HG03175 (cell line): ENCODE measurements around the gene SAMD13.
A peak's percentile ranks its signal among the peaks of the same experiment; 100 is the strongest.
"Not testable (repeated sequence)": the region's sequence is repeated elsewhere in the genome, so short reads cannot be mapped to it uniquely, and the experiment has no call there.

Experiments used
- ATAC-seq: cut with Tn5 transposase; IDR thresholded peaks from one replicate; pipeline ENCODE4 v1.9.1; 2021; ENCODE audit warnings: mild to moderate bottlenecking, moderate library complexity; ENCODE audit not compliant: unreplicated experiment

The SAMD13 gene

GRCh38 chr1:84283381-84283780, 18.1 kb upstream of the SAMD13 start:
- ATAC-seq, result no peak

DNA sequence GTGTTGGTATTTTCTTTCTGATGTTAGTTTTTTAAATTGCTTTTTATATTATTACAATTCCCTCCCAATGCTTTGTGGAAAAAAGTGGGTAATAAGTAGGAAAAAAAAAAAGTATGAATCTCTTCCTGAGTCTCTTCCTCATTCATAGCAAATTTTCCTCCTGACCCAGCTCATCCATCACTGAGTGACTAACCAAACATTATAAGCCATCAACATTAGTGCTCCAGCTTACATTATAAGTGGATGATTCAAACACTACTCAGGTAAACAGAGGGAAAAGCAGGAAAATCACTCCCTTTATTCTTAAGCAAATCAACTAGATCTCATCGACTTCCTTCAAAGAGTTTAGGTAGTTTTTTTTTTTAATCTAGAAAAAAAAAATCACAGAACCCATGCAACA, 15.4 kb upstream of the SAMD13 start:
- ATAC-seq, result no peak

DNA sequence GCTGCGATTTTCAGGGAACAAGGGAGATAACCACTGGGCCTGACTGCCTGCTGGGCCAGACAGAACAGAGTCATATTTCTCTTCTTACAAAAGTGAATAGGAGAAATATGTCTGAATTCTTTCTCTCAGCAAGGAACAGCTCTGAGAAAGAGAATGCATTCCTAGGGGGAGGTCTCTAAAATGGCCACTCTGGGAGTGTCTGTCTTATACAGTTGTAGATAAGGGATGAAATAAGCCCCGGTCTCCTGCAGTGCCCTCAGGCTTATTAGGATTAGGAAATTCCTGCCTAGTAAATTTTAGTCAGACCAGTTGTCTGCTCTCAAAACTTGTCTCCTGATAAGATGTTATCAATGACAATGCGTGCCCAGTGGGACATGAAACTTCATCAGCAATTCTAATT, 14.1 kb upstream of the SAMD13 start:
- ATAC-seq, result not testable (repeated sequence)

DNA sequence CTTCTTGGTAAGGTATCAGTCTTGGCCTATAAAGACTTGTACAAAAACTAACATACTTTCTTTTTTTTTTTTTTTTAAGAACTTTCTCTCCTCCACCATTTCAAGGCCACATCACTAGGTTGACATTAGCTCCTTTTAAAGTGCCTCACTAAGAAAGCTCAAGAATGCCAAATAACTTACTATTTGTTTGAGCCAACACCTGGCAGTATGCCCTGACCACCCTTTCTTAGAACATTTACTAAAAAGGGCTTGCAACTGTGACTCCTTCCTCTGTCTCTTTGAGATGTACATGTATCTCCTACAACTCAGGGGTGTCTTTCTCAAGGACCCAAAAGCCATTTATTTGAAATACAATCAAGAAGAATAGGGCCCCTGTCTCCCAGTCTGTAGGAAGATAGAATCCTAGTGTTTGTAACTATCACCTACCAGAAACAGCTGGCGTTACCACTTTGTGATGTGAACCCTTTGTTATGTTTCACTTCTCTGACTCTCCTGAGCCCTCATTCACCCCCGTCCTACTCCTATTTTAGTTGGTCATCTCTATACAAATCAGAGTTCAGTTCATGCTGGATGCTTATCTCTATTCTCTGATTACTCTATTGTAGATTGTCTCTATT, 12.2 kb upstream of the SAMD13 start:
- ATAC-seq, result no peak

DNA sequence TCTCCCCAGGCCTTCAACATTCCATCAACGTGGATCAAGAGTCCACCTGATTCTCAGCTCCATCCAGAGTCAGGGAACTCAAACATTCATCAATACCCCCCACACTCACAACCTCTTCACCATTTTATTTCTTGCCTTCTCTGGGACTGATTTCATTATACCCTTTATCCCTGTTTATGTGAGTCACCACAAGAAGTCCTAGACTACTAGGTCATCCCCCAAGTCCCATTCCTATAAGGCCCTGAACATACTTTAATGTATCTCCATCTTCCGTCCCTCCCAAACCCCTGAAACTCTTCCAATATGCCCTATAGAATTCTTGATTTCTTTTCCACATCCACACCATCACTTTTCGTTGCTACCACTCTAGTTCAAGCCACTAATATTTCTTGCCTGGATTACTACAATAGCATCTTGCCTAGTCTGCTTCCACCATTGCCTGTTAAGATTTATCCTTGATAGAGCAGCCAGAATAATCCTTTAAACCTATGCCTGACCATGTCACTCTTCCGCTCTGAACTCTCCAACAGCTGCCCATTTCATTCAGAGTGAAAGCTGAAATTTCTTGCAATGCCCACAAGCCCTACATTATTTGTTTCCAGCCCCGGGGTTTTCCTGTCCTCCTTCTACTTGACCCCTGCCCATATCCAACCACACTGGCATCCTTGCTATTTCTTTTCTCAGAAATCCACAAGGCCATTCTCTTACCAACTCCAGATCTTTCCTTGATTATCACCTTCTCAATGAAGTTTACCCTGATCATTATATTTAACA, 9.4 kb upstream of the SAMD13 start:
- no peak for ATAC-seq

DNA sequence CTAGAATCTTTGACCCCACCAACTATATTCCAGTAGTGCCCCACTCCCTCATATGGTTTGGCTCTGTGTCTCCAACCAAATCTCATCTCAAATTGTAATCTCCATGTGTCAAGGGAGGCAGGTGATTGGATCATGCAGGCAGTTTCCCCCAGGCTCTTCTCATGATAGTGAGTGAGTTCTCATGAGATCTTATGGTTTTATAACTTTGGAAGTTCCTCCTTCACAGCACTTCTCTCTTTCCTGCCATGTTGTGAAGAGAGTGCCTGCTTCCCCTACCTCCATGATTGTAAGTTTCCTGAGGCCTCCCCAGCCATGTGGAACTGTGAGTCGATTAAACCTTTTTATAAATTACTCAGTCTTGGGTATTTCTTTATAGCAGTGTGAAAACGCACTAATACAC, 7.7 kb upstream of the SAMD13 start:
- no peak for ATAC-seq

DNA sequence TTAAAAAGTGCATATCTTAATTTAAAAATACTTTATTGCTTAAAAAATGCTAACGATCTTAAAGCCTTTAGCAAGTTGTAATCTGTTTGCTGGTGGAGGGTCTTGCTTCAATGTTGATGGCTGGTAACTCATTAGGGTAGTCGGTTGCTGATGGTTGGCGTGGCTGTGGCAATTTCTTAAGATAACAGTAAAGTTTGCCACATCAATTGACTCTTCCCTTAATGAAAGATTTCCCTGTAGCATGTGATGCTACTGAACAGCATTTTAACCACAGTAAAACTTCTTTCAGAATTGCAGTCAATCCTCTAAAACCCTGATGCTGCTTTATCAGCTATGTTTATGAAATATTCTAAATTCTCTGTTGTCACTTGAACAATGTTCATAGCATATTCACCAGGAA, 6.8 kb upstream of the SAMD13 start:
- ATAC-seq, result no peak

GRCh38 chr1:84297546-84298244, 3.8 kb upstream of the SAMD13 start:
- no peak for ATAC-seq

GRCh38 chr1:84298328-84298683, 3.2 kb upstream of the SAMD13 start:
- ATAC-seq, result peak; percentile 77

DNA sequence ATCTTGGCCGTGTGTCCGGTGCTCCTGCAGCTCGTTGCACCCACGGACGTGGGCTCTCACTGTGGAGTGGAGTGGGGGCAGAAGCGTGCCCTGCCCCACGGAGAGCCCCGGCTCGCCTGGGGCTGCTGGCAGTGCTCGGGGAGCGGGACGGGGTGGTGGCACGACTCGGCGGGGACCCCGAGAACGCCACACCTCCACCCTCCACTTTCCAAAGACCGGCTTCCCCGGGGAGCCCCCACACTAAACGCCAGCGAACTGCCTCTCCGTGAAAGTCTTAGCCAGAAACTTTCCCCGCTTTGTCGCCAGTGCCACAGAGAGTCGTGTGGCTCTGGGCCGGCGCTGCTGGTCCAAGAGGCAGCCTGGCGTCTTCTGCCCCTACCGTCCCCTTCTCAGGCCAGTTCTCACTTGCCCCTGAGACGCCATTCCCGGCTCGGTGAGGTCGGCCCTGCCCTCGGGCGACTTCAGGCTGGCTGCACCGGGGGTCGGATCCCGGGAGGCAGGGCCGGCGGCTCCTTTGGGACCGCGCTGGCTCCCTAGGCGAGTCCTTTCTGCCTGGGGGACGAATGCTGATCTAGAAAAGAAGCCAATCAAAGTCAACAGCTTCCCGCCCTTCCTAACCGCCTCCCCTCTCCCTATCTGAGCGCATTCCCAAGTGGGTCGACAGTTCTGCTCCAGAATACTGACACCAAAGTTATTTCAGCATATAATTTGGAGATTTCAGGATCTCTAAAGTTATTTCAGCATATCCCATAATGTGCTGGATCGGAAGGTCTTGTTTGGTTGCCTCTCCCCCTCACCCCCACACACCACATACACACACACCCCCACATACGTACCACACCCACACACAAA, 2.6 kb upstream of the SAMD13 start:
- peak; percentile 44 for ATAC-seq

GRCh38 chr1:84299536-84300170, 1.9 kb upstream of the SAMD13 start:
- no peak for ATAC-seq

DNA sequence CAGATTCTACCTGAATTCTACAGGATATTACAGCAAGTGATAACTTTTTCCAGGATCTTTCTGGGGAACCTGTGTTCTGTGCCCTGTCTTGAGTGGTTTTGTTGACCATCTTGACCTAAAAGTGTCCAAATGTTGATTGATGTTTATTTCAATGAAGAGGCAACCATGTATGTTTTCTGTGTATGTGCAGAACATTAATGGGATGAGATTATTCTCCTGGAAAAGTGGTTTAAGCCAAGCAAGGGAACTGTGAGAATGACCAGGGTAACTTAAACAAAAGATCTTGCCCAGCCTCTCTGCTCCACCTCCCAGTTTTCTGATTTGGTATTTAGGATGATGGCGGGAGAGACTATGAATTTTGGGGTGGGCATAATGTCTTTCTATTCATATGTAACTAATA, 1.0 kb upstream of the SAMD13 start:
- no peak for ATAC-seq

GRCh38 chr1:84301785-84302385, 377 bp downstream of the SAMD13 start:
- no peak for ATAC-seq

DNA sequence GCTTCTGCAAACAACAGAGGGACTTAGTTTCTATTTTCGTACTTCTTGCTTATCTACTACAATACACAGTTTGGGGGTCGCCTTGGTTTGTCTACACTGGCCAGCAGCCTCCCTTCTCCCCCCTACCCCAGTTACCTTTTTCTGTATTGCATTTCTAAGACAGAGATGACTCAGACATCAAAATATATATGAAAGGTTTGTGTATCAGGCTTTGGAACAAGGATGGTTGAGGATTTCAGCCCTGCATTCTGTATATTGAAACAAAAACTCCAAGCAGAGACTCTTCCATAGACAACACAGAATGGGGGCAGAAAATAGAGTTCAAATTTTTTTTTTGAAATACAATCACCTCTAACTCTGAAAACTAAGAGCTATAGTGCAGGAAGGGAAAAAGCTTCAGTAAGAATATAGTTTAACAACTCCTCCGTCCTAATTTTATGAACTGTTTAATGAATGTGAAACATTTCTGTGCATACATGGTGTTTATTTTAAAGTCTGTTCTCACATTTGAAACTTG, 1.9 kb downstream of the SAMD13 start:
- no peak for ATAC-seq

- ATAC-seq, result no peak
Measured at GRCh38 chr1:84307398-84307797, 5.9 kb downstream of the SAMD13 start.

DNA sequence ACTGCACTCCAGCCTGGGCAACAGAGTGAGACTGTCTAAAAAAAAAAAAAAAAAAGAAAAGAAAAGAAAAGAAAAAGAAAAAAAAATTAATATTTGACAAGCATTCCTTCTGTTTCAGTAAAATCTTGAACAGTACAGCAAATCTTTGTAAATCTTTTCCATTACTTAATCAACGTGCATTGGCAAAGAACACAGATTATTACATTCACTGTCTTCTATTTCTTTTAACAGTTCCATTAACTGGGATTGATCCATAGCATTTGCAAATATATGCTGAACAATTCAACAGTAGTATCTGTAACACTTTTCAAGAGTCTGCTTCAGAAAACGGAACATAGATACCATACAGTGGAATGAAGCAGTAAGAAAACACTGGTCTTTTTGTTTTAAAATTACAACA, 9.8 kb downstream of the SAMD13 start:
- ATAC-seq, result no peak

- no peak for ATAC-seq
Measured at GRCh38 chr1:84319662-84320061, 18.2 kb downstream of the SAMD13 start.

DNA sequence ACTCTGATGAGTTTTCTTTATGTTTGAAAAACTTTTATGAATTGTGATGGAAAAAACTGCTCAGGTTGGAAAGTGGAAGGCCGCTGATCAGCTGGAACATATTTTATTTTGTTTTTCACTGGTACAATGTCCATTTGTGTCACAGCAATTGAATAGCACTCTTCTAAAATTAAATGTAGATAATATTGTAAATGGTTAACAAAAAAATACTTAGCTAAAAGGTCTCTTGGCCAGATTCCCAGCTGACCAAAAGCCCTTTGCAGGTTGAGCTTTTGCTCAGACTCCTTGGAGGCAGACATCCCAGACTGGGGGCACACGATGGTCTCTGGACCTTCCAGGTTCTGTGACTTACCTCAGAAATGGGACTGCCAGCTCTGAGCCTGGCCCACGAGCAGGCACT, 26.3 kb downstream of the SAMD13 start:
- no peak for ATAC-seq

DNA sequence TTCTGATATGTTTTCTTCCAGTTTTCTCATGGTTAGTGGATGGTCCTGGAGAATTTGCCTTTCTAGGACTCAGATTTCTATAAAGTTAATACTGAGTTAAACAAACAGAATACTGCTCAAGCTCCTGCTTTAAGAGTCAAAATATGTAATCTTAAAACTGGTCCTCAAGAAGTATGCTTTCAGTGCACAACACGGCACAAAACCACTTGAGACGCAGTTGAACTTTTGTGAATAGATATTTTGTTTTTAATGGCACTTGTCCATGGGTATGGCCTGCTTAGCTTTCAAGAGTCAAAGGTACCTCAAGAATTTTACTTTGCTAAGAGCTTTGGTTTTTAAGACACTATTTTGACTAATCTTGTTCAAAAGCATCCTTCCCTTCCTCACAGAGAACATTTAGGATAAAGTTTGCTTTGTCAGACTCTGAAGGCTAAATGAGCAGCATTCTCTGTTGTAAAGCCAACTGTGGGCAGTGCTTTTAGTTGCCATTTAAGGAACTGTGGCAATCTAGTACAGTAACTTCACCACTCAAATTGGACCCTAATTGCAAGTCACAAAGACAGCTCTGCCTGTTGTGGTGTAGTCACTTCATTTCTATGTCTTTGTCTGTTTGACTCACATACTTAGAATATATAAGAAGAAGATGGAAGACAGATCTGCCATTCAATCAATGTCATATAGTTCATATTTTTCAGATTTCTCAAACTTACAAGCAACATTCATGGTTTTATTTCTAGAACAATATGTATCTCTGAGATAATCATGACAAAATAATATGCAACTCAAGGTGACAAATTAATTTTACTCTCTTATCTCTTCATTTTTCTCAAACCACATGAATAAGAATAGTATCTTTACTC, 28.8 kb downstream of the SAMD13 start:
- no peak for ATAC-seq
